Measurements from ENCODE around the gene KLHL10.

The KLHL10 gene

GRCh38 chr17:41885733-41886132 is 48.1 kb downstream of the KLHL10 start:
- Mint-ChIP-seq H3K27ac (no peak overlapping the region), H3K4me3 (no peak overlapping the region), H3K9me3 (no peaks in the 10 kb centered on the region), H3K4me1 (peaks cover 4 to 14% of the 10 kb centered on the region in 2 donors), H3K36me3 (peaks cover 33 to 50% of the 10 kb centered on the region in 2 donors), H3K27me3 (no peaks in the 10 kb centered on the region)
- DNase-seq = no peak
- ATAC-seq (replicated peaks) = no peak

- Mint-ChIP-seq H3K4me3 (no peak overlapping the region), H3K9me3 (no peaks in the 10 kb centered on the region), H3K27ac (no peak overlapping the region), H3K36me3 (peaks cover 29 to 45% of the 10 kb centered on the region in 2 donors), H3K4me1 (no peaks in the 10 kb centered on the region), H3K27me3 (no peaks in the 10 kb centered on the region)
- DNase-seq = no peak
- ATAC-seq (replicated peaks) = no peak
Measured at GRCh38 chr17:41888332-41888965, 50.8 kb downstream of the KLHL10 start.

GRCh38 chr17:41891135-41892020 is 53.8 kb downstream of the KLHL10 start:
- H3K27me3 Mint-ChIP-seq = no peaks in the 10 kb centered on the region
- DNase-seq (no peak), ATAC-seq (replicated peaks) (no peak)
- H3K4me3 Mint-ChIP-seq = no peak overlapping the region
- H3K36me3 Mint-ChIP-seq = peaks cover 34 to 47% of the 10 kb centered on the region in 2 donors
- H3K9me3 Mint-ChIP-seq = no peaks in the 10 kb centered on the region
- peaks cover 0 to 6% of the 10 kb centered on the region in 2 donors for H3K4me1 Mint-ChIP-seq
- H3K27ac Mint-ChIP-seq = peak overlapping the region; percentile 56

- peaks cover 0 to 7% of the 10 kb centered on the region in 2 donors for H3K4me1 Mint-ChIP-seq
- no peak for DNase-seq
- no peaks in the 10 kb centered on the region for H3K27me3 Mint-ChIP-seq
- H3K9me3 Mint-ChIP-seq = no peaks in the 10 kb centered on the region
- no peak overlapping the region for H3K4me3 Mint-ChIP-seq
- H3K27ac Mint-ChIP-seq = no peak overlapping the region
- ATAC-seq (replicated peaks) = no peak
- peaks cover 40 to 53% of the 10 kb centered on the region in 2 donors for H3K36me3 Mint-ChIP-seq
Measured at GRCh38 chr17:41892021-41892376, 54.4 kb downstream of the KLHL10 start.

- Mint-ChIP-seq H3K9me3 (no peaks in the 10 kb centered on the region), H3K4me1 (peaks cover 2 to 7% of the 10 kb centered on the region in 2 donors), H3K27ac (no peak overlapping the region), H3K27me3 (no peaks in the 10 kb centered on the region), H3K36me3 (peaks cover 42 to 53% of the 10 kb centered on the region in 2 donors), H3K4me3 (no peak overlapping the region)
- ATAC-seq (replicated peaks) = no peak
- no peak for DNase-seq
Measured at GRCh38 chr17:41893384-41893783, 55.8 kb downstream of the KLHL10 start.

GRCh38 chr17:41894791-41895331 is 57.2 kb downstream of the KLHL10 start:
- no peaks in the 10 kb centered on the region for H3K9me3 Mint-ChIP-seq
- H3K36me3 Mint-ChIP-seq = peaks cover 53 to 59% of the 10 kb centered on the region in 2 donors
- DNase-seq = no peak

GRCh38 chr17:41895617-41896016 is 58.0 kb downstream of the KLHL10 start:
- peaks cover 54 to 62% of the 10 kb centered on the region in 2 donors for H3K36me3 Mint-ChIP-seq
- DNase-seq = no peak

More at GRCh38 chr17:41894791-41895331, 57.2 kb downstream of the KLHL10 start:
- no peaks in the 10 kb centered on the region for H3K27me3 Mint-ChIP-seq
- H3K4me1 Mint-ChIP-seq = peaks cover 2 to 7% of the 10 kb centered on the region in 2 donors
- no peak for ATAC-seq (replicated peaks)
- H3K27ac Mint-ChIP-seq = no peak overlapping the region
- H3K4me3 Mint-ChIP-seq = no peak overlapping the region

GRCh38 chr17:41896726-41897125 is 59.1 kb downstream of the KLHL10 start:
- no peaks in the 10 kb centered on the region for H3K27me3 Mint-ChIP-seq
- DNase-seq (no peak), ATAC-seq (replicated peaks) (no peak)
- H3K9me3 Mint-ChIP-seq = no peaks in the 10 kb centered on the region
- no peak overlapping the region for H3K27ac Mint-ChIP-seq
- H3K36me3 Mint-ChIP-seq = peaks cover 65 to 73% of the 10 kb centered on the region in 2 donors
- peaks cover 2 to 7% of the 10 kb centered on the region in 2 donors for H3K4me1 Mint-ChIP-seq
- H3K4me3 Mint-ChIP-seq = no peak overlapping the region

More at GRCh38 chr17:41895617-41896016, 58.0 kb downstream of the KLHL10 start:
- Mint-ChIP-seq H3K4me1 (peaks cover 2 to 7% of the 10 kb centered on the region in 2 donors), H3K27ac (no peak overlapping the region), H3K27me3 (no peaks in the 10 kb centered on the region), H3K9me3 (no peaks in the 10 kb centered on the region), H3K4me3 (no peak overlapping the region)
- no peak for ATAC-seq (replicated peaks)

Measured in stimulated activated naive B cell treated with anti-CD40 and anti-IgM and Interleukin-4, amounts not matched to agents 10 μg/mL and 1 μg/mL and 100 μg/mL, for 72 hours (primary cell).